GM12878 (cell line): Measurements from ENCODE around the gene FTL. TPM values are rescaled to one million over a fixed set of nuclear protein-coding genes. Genes with fewer than 3 reads are reported as not detected.
A peak's percentile ranks its signal among the peaks of the same experiment; 100 is the strongest.

Source experiments
- CREB1 ChIP-seq: IDR thresholded peaks from 2 replicates; pipeline ENCODE4 v1.6.1; 2012; ENCODE audit warnings: low read depth, mild to moderate bottlenecking, inconsistent platforms
- HDAC2 ChIP-seq: fragments of 200-600 bp; sonication (generic); IDR thresholded peaks from 2 replicates; pipeline ENCODE4 v1.6.1; 2017
- NR2C1 ChIP-seq: fragments of 450-650 bp; IDR thresholded peaks from 2 replicates; pipeline ENCODE4 v1.6.1; 2017; ENCODE audit warnings: antibody characterized with exemption, mild to moderate bottlenecking, moderate library complexity
- PAX5 ChIP-seq: IDR thresholded peaks from 2 replicates; pipeline ENCODE4 v1.6.1; 2011; ENCODE audit warnings: low read depth, low read length, borderline replicate concordance
- RAD21 ChIP-seq: IDR thresholded peaks from 2 replicates; pipeline ENCODE4 v1.6.1; 2011; ENCODE audit warnings: mild to moderate bottlenecking, low read depth, low read length, moderate library complexity; ENCODE audit not compliant: insufficient read depth
- RELA ChIP-seq: fragments of 450-650 bp; IDR thresholded peaks from 2 replicates; pipeline ENCODE4 v1.8.0; 2014; ENCODE audit warnings: borderline replicate concordance; ENCODE audit not compliant: partially characterized antibody
- SIX5 ChIP-seq: IDR thresholded peaks from 2 replicates; pipeline ENCODE4 v1.6.1; 2011; ENCODE audit warnings: mild to moderate bottlenecking, low read depth, low read length, moderate library complexity; ENCODE audit not compliant: severe bottlenecking
- SRF ChIP-seq, 2 experiments: IDR thresholded peaks; 2 replicates each; pipeline ENCODE4 v1.6.1; 2011; ENCODE audit warnings: low read depth in 2 of 2, low read length in 2 of 2, mild to moderate bottlenecking in 1 of 2, moderate library complexity in 1 of 2
- ZBTB40 ChIP-seq: fragments of 450-650 bp; IDR thresholded peaks from 2 replicates; pipeline ENCODE4 v1.6.1; 2016; ENCODE audit warnings: mild to moderate bottlenecking, moderate library complexity, borderline replicate concordance
- polyA plus RNA-seq, 11 experiments: library from polyadenylated mRNA; depleted of rRNA in 4 of 11; unstranded in 6 of 11; stranded (reverse) in 5 of 11; fragments of >200 nt; fragmentation: Nextera tagmentation in 4 of 11; fragmentation: Illumina TruSeq in 1 of 11; extraction: Ambion mirVana in 4 of 11; extraction: Trizol in 1 of 11; gene quantifications; 1 replicate in 1 of 11; 2 replicates in 10 of 11; pipeline versions ENCODE4 v1.2.1 to v1.2.3, GENCODE V29; 2011 to 2016; ENCODE audit warnings: inconsistent platforms in 2 of 11, missing spikeins in 2 of 11, low read depth in 1 of 11
- total RNA-seq, 4 experiments: library from RNA; depleted of rRNA in 3 of 4; stranded (reverse); fragments of >200 nt in 3 of 4; fragmentation: Illumina TruSeq in 1 of 4; extraction: Trizol in 1 of 4; gene quantifications; 2 replicates each; pipeline versions ENCODE4 v1.2.1 to v1.2.3, GENCODE V29; 2013 to 2021

The FTL gene
- total and polyA plus RNA-seq, 10 of the 15 experiments (the other 5 are each of a cell fraction or from before 2014, with no cell fraction given): 364 to 8,913 (median 1,595) TPM

- TF ChIP-seq NR2C1: peak; percentile 58
- TF ChIP-seq CREB1: peak; percentile 95
- no peak for TF ChIP-seq PAX5
- no peak for TF ChIP-seq RAD21
- no peak for TF ChIP-seq RELA
- peak; percentile 98 for TF ChIP-seq SIX5
- no peak for TF ChIP-seq HDAC2
- TF ChIP-seq SRF (IDR thresholded peaks at IDR 0.05; ENCODE audit: low read depth in 2 of 2, low read length in 2 of 2): 0 out of 4 replicates have a peak, but pooled peaks of 1 of the 2 experiments have one; percentile 39
- TF ChIP-seq ZBTB40: peak; percentile 62; the same call in 1 of the 2 replicates
- TF ChIP-seq, all 136 proteins: peak for 13
Observed at GRCh38 chr19:48975947-48976847, 11.1 kb downstream of the FTL start (continued).
